ENCODE results near the gene TLE6.
"Not testable (repeated sequence)": the region's sequence is repeated elsewhere in the genome, so short reads cannot be mapped to it uniquely, and the experiment has no call there.

TLE6 gene

DNA sequence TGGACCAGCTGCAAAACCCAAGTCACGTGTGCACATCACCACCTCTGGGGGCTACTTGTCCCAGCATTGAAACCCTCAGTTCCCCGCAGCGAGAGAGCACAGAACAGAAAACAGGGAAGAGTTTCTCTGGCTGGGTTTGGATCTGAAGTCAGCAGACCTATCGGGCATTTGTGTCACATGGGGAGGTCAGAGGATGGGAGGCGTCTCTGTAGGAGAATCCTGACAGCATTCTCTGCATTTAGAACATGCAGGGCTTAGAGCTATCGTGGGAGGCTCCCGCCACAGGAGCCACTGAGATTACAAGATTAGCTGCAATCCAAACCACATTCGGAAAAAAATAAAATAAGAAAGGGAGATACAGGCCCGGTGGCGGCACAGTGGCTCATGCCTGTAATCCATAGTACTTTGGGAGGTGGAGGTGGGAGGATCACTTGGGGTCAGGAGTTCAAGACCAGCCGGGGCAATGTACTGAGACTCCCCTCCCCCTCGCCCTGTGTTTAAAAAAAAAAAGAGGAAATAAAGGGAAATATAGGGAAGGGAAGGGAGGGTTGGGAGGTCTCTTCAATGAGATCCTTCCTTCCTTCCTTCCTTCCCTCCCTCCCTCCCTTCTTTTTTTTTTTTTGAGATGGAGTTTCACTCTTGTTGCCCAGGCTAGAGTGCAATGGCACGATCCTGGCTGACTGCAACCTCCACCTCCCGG lies 2.9 kb upstream of the TLE6 start:
- peak; percentile 85 for DNase-seq

GRCh38 chr19:2976609-2977000 lies 759 bp upstream of the TLE6 start:
- no peak for DNase-seq

GRCh38 chr19:2977746-2978138 lies 378 bp downstream of the TLE6 start:
- DNase-seq, result peak; percentile 21

GRCh38 chr19:2978166-2978767 lies 903 bp downstream of the TLE6 start:
- no peak for DNase-seq

DNA sequence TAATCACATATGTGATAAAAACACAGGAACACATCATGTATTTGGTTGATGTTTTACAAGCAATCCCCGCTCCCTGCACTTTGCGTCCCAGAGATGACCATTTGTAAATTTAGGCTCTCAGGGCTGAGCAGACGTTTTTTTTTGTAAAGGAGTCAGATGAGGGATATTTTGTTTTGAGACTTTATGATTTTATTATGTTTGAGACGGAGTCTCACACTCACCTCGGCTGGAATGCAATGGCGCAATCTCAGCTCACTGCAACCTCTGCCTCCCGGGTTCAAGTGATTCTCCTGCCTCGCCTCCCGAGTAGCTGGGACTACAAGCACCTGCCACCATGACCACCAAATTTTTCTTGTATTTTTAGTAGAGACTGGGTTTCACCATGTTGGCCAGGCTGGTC lies 1.4 kb downstream of the TLE6 start:
- DNase-seq, result no peak

DNA sequence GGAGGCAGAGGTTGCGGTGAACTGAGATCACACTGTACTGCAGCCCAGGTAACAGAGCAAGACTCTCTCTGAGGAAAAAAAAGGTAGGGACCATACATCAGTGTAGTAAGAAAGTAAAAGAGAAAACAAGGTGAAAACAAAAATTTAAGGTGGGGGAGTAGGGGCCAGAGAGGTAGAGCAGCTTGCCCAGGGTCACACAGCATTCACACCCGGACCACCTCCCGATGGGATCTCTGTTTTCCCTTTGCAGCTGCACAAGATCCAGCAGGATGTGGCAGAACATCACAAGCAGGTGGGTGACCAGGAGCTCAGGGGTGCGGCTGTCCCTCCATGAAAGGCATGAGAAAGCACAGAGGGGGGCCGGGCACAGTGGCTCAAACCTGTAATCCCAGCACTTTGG lies 4.5 kb downstream of the TLE6 start:
- DNase-seq, result no peak

DNA sequence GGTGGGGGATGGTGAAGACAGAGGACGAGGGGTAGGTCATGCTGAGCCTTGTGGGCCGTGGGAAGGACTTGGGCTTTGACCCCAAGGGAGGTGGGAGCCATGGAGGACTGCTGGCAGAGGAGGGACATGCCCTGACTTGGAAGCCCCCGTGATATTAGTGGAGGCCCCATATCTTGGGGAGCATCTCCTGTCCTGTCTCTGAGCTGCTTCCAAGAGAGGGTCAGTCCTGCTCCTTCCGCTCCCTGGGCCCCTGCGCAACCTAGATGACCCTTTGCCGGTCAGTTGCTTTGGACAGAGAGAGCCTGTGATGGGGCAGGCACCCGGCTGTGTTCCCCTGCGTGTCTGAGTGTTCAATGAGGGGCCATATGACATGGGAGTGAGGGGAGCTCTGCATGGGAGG lies 5.2 kb downstream of the TLE6 start:
- no peak for DNase-seq

GRCh38 chr19:2982983-2983350 lies 5.6 kb downstream of the TLE6 start:
- no peak for DNase-seq

- no peak for DNase-seq
These were observed 6.2 kb downstream of the TLE6 start for GRCh38 chr19:2983351-2984214.

DNA sequence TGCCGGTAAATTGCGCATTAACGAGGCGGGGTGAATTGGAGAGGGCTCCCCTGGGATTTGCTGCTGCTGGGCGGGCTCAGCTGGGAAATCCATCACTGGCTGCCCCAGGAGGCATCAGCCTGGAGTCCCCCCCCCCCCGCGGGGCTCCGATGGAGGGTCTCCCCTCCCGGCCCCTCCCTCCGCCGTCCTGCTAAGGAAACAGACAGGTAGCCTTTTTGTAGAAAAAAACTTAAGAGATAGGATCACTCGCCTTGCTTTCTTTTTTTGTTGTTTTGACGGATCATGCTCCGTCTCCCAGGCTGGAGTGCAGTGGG lies 6.8 kb downstream of the TLE6 start:
- no peak for DNase-seq

GRCh38 chr19:2986951-2987524 lies 9.7 kb downstream of the TLE6 start:
- DNase-seq, result no peak

DNA sequence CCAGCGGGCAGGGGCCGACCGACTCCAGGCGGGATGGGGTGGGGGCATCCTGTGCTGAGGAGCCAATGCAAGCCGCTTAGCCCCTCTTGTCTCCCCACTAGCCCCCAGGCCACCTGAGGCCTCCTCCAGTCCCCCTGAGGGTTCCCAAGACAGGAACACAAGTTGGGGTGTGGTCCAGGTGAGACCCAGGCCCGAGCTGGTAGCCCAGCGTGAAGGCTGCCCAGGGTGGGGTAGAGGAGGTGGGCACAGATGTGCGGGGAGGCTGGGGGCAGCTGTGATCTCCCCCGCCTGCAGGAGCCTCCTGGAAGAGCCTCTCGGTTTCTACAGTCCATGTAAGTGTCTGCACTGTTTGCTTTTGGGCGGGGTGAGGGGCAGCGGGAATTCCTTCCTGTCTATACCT lies 10.4 kb downstream of the TLE6 start:
- no peak for DNase-seq

GRCh38 chr19:2988568-2988967 lies 11.2 kb downstream of the TLE6 start:
- DNase-seq, result no peak

DNA sequence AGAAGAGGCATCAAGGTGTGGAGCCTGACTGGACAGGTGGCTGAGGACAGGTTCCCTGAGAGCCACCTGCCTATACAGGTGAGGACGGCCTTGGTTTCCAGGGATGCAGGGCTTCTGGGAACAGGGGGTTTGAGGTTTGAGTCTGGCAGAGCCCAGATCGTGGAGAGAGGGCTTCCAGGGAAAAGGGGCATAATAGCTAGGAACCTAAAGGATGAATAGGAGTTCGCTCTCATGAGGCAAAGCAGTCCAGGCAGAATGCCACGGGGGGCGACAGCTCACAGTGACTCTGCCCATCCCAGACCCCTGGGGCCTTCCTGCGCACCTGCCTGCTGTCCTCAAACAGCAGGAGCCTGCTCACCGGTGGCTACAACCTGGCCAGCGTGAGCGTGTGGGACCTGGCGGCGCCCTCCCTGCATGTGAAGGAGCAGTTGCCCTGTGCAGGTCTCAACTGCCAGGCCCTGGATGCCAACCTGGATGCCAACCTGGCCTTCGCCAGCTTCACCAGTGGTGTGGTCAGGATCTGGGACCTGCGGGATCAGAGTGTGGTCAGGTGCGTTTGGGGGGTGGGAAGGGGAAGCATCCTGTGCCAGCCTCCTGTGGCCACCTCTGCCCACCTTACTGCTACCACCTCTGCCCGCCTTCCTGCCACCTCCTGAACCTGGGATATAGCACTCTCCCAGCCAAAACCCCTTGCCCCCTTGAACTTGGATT lies 12.0 kb downstream of the TLE6 start:
- DNase-seq, result no peak

DNA sequence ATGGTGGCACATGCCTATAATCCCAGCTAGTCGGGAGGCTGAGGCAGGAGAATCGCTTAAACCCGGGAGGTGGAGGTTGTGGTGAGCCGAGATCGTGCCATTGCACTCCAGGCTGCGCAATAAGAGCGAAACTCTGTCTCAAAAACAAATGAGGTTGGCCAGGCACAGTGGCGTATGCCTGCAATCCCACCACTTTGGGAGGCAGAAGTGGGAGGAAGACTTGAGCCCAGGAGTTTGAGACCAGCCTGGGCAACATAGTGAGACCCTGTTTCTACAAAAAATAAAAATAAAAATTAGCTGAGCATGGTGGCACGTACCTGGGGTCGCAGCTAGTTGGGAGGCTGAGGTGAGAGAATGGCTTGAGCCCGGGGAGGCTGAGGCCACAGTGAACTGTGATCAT lies 15.0 kb downstream of the TLE6 start:
- not testable (repeated sequence) for DNase-seq

DNA sequence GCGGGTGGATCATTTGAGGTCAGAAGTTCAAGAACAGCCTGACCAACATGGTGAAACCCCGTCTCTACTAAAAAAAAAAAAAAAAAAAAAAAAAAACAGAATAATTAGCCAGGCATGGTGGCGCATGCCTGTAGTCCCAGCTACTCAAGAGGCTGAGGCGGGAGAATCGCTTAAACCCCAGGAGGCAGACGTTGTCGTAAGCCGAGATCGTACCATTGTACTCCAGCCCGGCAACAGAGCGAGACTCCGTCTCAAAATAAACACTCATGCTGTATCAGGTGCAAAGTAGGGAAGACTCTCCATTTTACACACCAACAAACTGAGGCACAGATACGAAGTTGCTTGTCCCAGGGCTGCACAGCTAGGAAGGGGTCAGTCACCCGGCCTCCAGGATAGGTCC lies 15.6 kb downstream of the TLE6 start:
- no peak for DNase-seq

DNA sequence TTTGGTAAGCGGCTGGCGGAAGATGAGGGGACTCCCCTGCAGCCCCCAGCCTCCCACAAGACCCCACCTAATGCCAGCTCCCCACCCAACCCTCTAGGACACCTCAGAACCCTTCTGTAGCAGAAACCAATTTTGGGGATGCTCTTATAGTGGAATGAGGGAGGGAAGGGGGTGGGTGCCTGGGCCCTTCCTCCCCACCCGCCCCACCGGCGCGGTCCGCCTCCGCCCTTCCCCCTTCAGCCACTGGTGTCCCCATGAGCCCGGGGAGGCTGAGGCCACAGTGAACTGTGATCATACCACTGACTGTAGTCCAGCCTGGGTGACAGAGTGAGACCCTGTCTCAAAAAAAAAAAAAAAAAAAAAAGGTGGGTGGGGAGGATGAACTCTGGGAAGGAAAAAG lies 16.2 kb downstream of the TLE6 start:
- no peak for DNase-seq

- no peak for DNase-seq
These were observed 17.3 kb downstream of the TLE6 start for GRCh38 chr19:2994588-2995131.

DNA sequence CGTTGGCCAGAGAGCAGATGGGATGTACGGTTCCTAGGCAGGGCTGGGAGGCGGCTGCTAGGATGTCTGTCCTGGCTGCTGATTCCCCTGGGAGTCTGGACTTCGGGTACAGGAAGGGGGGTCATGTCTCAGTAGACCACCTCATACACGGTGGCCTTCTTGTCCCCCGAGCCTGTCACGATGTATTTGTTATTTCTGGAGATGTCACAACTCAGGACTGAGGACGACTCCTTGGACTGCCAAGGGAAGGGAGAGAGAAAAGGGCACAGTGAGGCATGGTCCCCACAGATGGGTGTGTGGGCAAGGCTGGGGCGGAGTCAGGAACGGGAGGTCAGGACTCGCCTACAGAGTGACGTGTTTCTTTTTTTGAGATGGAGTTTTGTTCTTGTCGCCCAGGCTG lies 20.4 kb downstream of the TLE6 start:
- no peak for DNase-seq

- no peak for DNase-seq
These were observed 21.3 kb downstream of the TLE6 start for GRCh38 chr19:2998642-2999041.

DNA sequence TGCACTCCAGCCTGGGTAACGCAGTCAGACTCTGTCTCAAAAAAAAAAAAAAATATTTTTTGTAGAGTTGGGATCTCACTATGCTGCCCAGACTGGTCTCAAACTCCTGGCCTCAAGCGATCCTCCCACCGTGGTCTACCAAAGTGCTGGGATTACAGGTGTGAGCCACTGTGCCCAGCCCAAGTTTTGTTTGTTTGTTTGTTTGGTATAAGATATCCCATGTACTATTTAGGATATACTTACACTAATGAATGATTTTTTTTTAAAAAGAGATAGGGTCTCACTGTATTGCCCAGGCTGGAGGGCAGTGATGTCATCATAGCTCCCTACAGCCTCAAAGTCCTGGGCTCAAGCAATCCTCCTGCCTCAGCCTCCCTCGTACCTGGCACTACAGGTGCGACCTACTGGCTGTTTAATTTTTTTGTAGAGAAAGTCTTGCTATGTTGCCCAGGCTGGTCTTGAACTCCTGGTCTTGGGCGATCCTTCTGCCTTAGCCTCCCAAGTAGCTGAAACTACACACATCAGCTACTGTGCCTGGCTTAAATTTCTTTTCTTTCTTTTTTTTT lies 24.0 kb downstream of the TLE6 start:
- DNase-seq, result no peak

DNA sequence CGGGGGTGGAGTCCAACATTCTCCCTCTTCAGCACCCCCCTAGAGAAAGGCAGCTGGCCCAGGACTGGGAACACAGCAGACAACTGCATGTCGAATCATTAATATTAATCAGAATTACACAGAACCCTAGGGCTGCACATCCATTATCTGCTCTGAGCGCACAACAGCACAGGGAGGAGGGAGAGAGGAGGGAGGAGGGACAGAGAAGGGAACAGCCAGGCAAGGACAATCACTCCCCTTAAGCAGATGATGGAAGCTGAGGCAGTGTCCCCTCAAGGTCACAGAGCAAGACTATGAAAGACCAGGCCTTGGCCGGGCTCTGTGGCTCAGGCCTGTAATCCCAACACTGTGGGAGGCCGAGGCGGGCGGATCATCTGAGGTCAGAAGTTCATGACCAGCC lies 25.7 kb downstream of the TLE6 start:
- no peak for DNase-seq

DNA sequence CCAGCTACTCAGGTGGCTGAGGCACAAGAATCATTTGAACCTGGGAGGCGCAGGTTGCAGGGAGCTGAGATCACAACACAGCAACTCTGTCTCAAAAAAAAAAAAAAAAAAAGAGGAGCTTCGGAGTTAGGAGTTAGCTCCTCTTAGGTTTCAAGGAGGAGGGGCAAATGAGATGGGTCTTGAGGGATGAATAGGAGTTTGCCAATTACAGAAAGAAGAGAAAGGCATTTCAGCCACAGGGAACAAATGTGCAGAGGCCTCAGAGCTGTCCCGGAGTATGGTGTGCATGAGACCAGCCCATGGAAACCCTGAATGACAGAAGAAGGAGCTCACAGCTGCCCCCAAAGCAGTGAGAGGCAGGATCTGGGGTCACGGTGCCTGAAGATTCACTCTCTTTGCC lies 27.2 kb downstream of the TLE6 start:
- no peak for DNase-seq
